Stimulated activated CD4-positive, alpha-beta T cell treated with anti-CD3 and anti-CD28 coated beads, TNF-alpha, amount 100 ng/mL, for 4 hours (primary cell): ENCODE data around the gene FOXL2NB.
A peak's percentile ranks its signal among the peaks of the same experiment; 100 is the strongest.
"Not testable (repeated sequence)": the region's sequence is repeated elsewhere in the genome, so short reads cannot be mapped to it uniquely, and the experiment has no call there.

Source experiments
- DNase-seq, 3 experiments: peaks; one replicate each; pipeline ENCODE4 v3.0.0-alpha.2; 2020; ENCODE audit warnings: low read depth in 3 of 3

Gene FOXL2NB

GRCh38 chr3:138946663-138947494, at the start of gene FOXL2NB, which contains the start of gene FOXL2:
Gene FOXL2NB, plus strand, starts transcription at chr3:138947217. Its CDS starts 148 bp downstream, at chr3:138947365.
Gene FOXL2, minus strand, starts transcription at chr3:138947137. Its CDS starts 415 bp downstream, at chr3:138946722.
- no peak for DNase-seq

- no peak for DNase-seq
Observed at GRCh38 chr3:138898301-138898700, 48.7 kb upstream of the FOXL2NB start.

GRCh38 chr3:138898708-138899107, 48.3 kb upstream of the FOXL2NB start:
- DNase-seq, result no peak

- no peak for DNase-seq
Observed at GRCh38 chr3:138899351-138899991, 47.5 kb upstream of the FOXL2NB start.

GRCh38 chr3:138901567-138901966, 45.5 kb upstream of the FOXL2NB start:
- no peak for DNase-seq

GRCh38 chr3:138902171-138902570, 44.8 kb upstream of the FOXL2NB start:
- DNase-seq, result no peak

GRCh38 chr3:138907539-138907938, 39.5 kb upstream of the FOXL2NB start:
- no peak for DNase-seq

- no peak for DNase-seq
Observed at GRCh38 chr3:138908846-138909245, 38.2 kb upstream of the FOXL2NB start.

- DNase-seq, result no peak
Observed at GRCh38 chr3:138909904-138910303, 37.1 kb upstream of the FOXL2NB start.

- DNase-seq, result no peak
Observed at GRCh38 chr3:138911621-138912020, 35.4 kb upstream of the FOXL2NB start.

- no peak for DNase-seq
Observed at GRCh38 chr3:138912237-138912636, 34.8 kb upstream of the FOXL2NB start.

GRCh38 chr3:138913766-138914165, 33.3 kb upstream of the FOXL2NB start:
- no peak for DNase-seq

GRCh38 chr3:138914870-138915502, 32.0 kb upstream of the FOXL2NB start:
- DNase-seq, result no peak

GRCh38 chr3:138915503-138916498, 31.2 kb upstream of the FOXL2NB start:
- peak; percentile 58 to 74 (median 61) for DNase-seq

GRCh38 chr3:138916824-138917223, 30.2 kb upstream of the FOXL2NB start:
- no peak for DNase-seq

- no peak for DNase-seq
Observed at GRCh38 chr3:138919325-138919724, 27.7 kb upstream of the FOXL2NB start.

- no peak for DNase-seq
Observed at GRCh38 chr3:138921316-138922292, 25.4 kb upstream of the FOXL2NB start.

GRCh38 chr3:138922400-138922799, 24.6 kb upstream of the FOXL2NB start:
- DNase-seq, result not testable (repeated sequence)

GRCh38 chr3:138923531-138923994, 23.5 kb upstream of the FOXL2NB start:
- peak; percentile 65 to 74 (median 68) for DNase-seq
